Measurements from ENCODE around the gene SCNN1B.
"Not testable (repeated sequence)": the region's sequence is repeated elsewhere in the genome, so short reads cannot be mapped to it uniquely, and the experiment has no call there.

SCNN1B gene

DNA sequence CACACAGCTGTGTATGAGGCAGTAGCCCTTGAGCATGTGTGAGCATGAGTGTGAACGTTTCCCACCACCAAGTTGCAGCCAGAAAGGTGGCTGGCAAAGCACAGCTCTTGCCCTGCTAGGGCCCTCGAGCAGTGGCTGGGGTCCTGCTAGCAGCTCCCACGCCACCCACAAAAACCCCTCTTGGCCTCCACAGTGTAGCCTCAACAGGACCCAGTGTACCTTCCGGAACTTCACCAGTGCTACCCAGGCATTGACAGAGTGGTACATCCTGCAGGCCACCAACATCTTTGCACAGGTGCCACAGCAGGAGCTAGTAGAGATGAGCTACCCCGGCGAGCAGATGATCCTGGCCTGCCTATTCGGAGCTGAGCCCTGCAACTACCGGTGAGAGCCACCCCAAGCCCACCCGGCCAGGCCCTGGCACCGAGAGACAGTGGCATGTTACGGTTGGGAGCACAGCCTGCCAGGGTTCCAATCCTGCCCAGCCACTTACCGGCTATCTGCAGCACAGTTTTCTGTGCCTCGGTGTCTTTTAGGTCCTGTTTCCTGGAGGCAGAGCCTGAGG lies 53.1 kb downstream of the SCNN1B start:
- no peak for DNase-seq (ENCODE audit: low spot score)

DNA sequence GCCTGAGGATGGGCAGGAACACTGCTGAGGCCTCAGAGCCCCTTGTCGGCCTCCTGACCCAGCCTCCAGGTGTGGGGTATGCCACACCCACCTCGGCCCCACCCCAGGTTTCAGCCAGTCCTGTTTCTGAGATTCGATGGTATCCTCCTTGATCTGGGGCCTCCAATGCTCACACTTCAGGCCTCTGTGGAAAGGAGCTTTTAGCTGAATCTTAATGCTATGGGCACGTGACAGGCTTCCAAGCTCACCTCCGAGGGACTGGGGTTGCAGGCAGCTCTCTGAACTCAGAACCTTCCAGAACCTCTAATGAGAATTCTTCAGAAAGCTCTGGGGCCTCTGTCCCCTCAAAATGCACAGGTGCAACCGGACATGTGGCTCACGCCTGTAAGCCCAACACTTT lies 54.8 kb downstream of the SCNN1B start:
- DNase-seq (ENCODE audit: low spot score): no peak

DNA sequence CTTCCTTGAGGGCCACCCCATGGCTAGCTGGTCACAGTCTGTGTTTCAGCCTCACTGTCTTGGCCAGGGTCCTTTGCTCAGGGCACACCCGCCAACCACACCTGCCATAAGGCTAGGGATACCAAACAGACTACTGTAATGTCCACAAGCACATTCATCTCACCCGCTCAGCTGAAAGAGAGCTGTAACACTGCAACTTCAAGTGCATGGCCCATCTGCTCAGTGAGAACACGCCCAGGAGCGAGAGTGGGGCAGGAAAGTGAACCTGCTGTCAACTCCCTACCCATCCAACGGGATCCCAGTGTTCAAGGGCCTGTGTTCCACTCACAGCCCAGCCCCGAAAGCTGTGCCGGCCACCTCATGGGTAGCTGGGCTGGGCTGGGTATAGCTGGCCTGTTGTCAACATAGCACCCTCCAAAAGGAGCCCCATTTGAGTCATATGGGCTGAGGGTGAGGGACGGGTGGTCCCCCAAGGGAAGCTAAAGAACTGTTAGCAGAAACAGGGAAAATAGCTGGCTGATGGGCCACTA lies 55.7 kb downstream of the SCNN1B start:
- no peak for DNase-seq (ENCODE audit: low spot score)

- no peak for DNase-seq (ENCODE audit: low spot score)
These were observed 57.1 kb downstream of the SCNN1B start for GRCh38 chr16:23359092-23359760.

DNA sequence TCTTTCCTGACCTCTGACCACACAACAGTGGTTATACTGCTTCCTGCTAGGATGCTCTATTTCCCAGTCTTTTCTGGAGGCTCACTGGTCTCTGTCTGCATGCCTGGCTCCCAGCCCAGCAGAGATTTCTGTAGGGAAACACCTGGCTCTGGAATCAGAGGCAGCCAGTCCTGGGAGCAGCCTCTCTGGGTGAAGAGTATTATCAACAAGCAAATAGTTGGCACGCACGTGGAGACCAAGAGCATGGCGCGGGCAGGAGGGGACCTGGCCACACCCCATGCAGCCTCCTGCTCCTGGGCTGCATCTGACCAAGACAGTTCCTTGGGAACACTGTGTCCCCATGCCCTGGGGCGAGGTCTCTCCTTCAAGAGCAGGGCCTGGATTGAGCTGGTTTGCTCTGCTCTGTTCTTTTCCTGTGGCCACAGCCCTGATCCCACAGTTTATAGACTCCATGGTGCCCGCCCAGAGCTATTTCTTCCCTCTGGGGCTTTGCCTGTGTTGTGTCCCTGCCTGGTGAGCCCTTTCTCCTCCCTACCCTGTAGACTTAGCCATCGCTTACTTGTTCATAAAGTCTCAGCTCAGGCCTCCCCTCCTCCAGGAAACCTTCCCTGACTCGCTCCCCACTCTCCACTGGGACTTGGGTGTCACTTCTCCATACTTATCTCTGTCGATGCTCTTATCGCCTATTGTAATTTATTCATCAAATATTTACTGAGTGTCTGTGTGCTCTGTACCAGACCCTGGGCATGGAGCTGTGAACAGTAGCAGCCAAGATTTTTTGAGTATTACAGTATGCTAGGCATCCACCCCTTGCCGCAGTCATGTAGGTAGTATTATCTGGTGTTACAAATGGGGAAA lies 60.6 kb downstream of the SCNN1B start:
- DNase-seq (ENCODE audit: low spot score): no peak

DNA sequence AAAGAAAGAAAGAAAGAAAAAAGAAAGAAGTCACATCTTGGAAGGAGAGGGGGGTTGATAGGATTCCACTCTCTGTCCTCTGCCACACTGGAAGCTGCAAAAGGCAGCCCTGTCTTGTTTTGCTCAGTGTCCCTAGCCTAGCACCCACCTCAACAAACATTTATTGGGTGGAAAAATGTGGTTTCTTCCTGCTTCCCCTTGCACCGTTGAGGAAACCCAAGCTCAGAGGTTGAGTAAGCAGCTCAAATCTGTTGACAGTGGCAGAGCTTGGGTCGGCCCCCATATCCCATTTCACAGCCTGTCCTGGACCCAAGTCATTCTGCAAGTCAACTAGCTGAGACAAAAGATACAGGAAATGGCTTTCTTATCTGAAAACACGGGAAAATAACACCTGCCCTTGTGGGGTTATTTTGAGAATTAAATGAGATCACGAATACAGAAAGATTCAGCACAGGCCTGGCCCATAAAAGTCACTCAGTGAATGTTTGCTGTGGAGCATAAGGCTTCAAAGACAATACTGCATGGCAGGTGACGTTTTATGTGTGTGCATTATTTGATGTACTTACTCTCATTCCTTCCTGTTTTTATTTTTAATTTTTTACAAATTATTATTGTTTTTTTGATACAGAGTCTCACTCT lies 63.6 kb downstream of the SCNN1B start:
- no peak for DNase-seq (ENCODE audit: low spot score)

- not testable (repeated sequence) for DNase-seq (ENCODE audit: low spot score)
These were observed 64.2 kb downstream of the SCNN1B start for GRCh38 chr16:23366341-23366740.

DNA sequence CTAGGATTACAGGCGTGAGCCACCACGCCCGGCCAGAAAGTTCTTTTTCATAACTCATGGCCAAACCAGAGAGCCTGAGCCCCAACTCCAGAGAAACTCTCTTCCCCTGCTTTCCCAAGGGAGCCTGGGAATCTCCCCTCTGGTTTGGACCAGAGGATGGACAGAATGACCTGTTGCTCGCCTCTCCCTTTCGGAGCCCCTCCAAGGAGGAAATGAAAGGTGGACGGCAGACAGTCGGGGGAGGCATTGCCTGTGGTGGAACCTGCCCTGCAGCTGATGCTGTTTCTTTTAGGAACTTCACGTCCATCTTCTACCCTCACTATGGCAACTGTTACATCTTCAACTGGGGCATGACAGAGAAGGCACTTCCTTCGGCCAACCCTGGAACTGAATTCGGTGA lies 65.5 kb downstream of the SCNN1B start:
- DNase-seq (ENCODE audit: low spot score): no peak

DNA sequence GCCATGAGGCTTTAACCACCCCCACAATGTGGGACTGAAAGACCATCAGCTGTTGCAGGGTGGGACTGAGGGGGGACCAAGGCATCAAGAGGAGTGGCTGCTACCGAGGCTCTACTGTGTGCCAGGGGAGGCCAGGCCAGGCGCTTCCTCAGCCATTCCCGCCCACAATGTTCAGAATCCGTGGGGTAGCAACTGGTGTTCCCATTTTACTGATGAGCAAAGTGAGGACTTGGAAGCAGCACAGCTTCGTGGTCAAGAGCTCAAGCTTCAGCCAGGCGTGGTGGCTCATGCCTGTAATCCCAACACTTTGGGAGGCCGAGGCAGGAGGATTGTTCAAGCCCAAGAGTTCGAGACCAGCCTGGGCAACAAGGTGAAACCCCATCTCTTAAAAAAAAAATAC lies 65.9 kb downstream of the SCNN1B start:
- no peak for DNase-seq (ENCODE audit: low spot score)

DNA sequence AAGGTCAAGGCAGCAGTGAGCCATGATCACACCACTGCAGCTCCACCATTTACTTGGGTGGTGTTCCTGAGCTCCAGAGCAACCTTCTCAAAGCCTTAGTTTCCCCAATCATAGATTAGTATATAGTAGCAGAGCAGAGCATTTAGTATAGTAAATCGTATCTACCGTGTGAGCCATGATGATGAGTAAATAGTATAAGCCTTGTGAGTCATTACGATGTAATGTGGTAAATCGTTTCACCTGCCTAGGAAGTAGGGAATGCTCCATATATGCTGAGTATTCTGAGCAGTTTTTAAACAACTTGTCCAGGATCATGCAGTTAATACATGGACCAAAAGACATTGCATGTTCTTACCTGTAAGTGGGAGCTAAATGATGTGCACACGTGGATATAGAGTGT lies 66.4 kb downstream of the SCNN1B start:
- DNase-seq (ENCODE audit: low spot score): no peak

DNA sequence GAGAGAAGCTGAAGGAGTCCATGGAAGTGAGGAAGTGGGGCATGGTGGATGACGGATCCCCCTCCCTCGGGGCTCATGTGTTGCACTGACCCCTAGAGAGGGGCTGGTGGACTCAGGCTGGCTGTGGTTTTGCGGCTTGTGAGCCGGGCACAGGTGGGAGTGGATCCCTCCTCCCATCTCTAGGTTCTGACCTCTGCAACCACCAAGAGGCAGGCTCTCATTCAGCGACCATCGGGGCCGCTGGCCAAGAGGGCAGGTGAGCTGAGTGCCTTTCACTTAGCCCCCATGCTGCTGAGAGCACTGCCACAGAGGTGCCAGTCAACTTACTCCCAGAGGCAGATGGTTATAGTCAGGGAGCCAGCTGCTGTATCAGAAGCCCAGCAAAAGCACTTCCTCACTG lies 67.3 kb downstream of the SCNN1B start:
- no peak for DNase-seq (ENCODE audit: low spot score)

DNA sequence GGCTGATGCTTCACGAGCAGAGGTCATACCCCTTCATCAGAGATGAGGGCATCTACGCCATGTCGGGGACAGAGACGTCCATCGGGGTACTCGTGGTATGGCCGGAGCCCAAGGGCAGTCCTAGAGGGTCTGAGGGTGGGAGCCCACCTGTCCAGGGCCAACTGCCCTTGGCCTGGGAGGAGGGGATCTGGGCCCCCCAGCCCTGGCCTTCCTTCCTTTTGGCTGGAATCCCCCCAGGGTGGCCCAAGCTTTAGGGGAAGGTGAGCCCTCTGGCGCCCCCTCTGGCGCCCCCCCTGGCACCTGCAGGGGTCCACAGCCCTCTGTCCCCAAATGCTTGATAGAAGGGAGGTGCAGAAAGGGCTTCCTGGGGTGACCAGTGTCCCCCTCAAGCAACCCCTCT lies 69.3 kb downstream of the SCNN1B start:
- DNase-seq (ENCODE audit: low spot score): no peak

DNA sequence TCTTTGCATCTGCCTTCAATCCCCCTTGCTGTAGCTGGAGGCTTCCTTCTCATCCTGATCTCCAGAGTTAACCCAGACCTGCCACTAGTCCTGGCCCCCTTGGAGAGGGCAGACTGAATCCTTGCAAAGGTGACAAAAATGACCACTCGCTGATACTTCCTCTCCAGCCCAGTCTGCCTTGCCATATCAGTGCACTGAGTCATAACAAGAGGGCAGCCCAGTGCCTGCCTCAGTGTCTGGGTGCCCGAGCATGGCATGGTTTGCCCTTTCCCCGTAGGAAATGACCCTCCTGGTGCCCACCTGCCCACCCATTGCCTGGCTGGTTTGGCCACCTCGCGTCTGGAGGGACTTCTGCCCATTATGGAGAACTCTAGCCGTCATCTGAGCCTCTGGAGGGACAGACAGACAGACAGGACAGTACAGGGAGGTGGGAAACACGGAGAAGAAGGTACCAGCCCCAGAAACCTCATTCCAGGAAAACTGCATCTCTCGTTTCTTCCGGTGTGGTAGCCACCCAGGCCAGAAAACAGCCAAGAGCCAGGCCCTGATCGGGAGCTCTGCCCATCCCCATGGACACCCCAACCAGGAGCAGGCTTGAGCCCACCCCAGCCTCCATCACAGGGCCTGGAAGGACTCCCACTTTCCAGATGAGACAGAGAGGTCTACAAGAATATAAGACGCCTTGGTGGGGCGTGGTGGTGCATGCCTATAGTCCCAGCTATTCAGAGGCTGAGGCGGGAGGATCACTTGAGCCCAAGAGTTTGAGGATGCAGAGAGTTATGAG lies 71.5 kb downstream of the SCNN1B start:
- DNase-seq (ENCODE audit: low spot score): no peak

DNA sequence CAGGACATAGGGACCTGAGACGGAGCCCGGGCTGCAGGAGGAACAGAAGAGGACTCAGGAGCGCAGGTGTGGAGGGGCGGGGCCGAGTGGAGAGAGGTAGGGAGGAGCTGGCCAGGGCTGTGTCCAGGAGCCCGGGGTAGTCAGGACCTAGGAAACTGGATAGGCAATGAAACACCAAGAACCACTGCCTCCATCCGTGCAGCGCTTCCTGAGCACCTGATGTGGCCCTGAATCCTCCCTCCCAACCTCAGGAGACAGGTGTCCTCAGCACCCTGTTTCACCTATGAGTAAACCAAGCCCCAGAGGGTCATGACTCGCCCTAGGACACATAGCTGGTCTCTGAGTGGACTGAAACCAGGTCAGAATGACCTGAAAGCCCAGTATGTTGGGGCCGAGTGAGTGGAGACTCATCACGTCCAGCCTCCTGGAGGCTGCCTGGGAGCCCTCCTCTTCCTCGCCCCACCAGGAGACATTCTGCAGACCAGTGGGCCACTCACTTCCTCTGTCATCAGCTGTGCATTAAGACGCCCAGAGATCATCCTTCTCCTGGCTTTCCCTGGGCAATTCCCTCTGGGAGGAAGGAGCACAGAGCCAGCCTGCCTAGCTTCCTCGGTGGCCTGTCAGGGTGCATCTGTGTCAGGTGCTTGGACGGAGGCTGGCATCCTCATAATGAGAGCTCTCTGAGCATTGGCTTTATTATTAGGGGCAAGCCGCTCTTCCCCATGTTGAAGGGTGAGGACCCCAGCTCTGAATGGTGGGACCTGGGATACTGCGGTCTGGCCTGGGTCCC lies 72.8 kb downstream of the SCNN1B start:
- no peak for DNase-seq (ENCODE audit: low spot score)

DNA sequence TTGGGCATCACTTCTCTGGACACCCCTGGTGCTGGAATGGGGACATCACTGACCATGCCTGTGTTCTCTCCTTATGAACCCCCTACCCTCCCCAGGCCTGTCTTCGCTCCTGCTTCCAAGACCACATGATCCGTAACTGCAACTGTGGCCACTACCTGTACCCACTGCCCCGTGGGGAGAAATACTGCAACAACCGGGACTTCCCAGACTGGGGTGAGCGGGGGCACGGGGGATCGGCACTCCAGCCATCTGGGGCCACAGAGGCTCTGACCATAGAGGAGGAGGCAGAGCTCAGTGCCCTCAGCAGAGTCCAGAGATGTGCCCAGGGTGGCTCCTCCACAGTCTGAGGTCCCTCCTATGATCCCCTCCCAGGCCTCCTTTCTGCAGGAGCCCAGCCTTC lies 73.5 kb downstream of the SCNN1B start:
- no peak for DNase-seq (ENCODE audit: low spot score)

GRCh38 chr16:23377071-23377931 lies 75.2 kb downstream of the SCNN1B start:
- DNase-seq (ENCODE audit: low spot score): no peak

DNA sequence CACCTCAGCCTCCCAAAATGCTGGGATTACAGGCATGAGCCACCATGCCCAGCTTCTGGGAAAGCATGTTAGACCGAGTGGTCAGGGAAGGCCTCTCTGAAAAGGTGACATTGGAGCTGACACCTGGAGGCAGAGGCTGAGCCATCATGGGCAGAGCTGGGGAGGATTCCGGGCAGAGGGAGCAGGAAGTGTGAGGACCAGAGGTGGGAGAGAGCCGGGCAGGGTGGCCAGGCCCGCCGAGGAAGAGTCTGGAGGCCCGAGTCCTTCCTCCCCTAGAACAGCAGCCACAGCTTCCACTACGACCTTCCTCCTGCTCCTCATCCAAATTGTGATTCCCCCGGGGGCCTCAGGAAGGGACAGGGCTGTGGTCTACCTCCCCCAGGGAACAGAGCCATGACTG lies 76.2 kb downstream of the SCNN1B start:
- DNase-seq (ENCODE audit: low spot score): no peak

DNA sequence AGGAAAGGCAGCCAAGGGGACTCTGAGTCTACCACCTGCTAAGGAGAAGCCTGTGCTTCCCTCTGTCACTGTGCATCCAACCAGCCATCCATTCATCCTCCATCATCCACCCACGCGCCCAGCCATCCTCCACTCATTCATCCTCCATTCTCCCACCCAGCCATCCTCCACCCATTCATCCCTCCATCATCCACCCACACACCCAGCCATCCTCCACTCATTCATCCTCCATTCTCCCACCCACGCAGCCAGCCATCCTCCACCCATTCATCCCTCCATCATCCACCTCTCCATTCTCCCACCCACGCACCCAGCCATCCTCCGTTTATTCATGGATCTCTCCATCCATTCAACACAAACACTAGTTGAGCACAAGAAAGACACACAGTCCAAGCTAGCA lies 76.8 kb downstream of the SCNN1B start:
- DNase-seq (ENCODE audit: low spot score): no peak

- no peak for DNase-seq (ENCODE audit: low spot score)
These were observed 77.6 kb downstream of the SCNN1B start for GRCh38 chr16:23379707-23380106.

GRCh38 chr16:23380501-23380951 lies 78.4 kb downstream of the SCNN1B start:
- no peak for DNase-seq (ENCODE audit: low spot score)
